Loucy (cell line): ENCODE results near the gene DIP2B.

ENCODE experiments used
- H2AFZ ChIP-seq: fragments of 200-600 bp; sonication (generic); 2 replicates; pipeline ENCODE4 v1.6.0; 2016; ENCODE audit warnings: antibody characterized with exemption, mild to moderate bottlenecking, low read length, moderate library complexity
- H3F3A ChIP-seq: fragments of 200-600 bp; 2 replicates; pipeline ENCODE4 v1.6.0; 2016; ENCODE audit warnings: antibody characterized with exemption, low read depth, mild to moderate bottlenecking
- H3K27me3 ChIP-seq: fragments of 200-600 bp; sonication (generic); 2 replicates; pipeline ENCODE4 v1.6.1; 2014; ENCODE audit warnings: low read length, mild to moderate bottlenecking; ENCODE audit not compliant: insufficient read depth, poor library complexity, severe bottlenecking
- H3K36me3 ChIP-seq: fragments of 200-600 bp; sonication (generic); 2 replicates; pipeline ENCODE4 v1.6.1; 2016; ENCODE audit warnings: low read length; ENCODE audit not compliant: insufficient read depth
- H3K4me1 ChIP-seq: fragments of 200-600 bp; sonication (generic); 2 replicates; pipeline ENCODE4 v1.5.1; 2014; ENCODE audit warnings: low read length, mild to moderate bottlenecking; ENCODE audit not compliant: insufficient read depth, poor library complexity, severe bottlenecking
- H3K4me2 ChIP-seq: fragments of 200-600 bp; sonication (generic); 2 replicates; pipeline ENCODE4 v1.6.0; 2014; ENCODE audit warnings: antibody characterized with exemption, low read length, low read depth, mild to moderate bottlenecking; ENCODE audit not compliant: poor library complexity, severe bottlenecking
- H3K4me3 ChIP-seq: fragments of 200-600 bp; sonication (generic); 2 replicates; pipeline ENCODE4 v1.5.1; 2014; ENCODE audit warnings: low read length, mild to moderate bottlenecking, mixed read lengths; ENCODE audit not compliant: poor library complexity, severe bottlenecking
- H3K79me2 ChIP-seq: fragments of 200-600 bp; sonication (generic); 2 replicates; pipeline ENCODE4 v1.6.1; 2014; ENCODE audit warnings: low read length; ENCODE audit not compliant: insufficient read depth
- H3K9ac ChIP-seq: fragments of 200-600 bp; sonication (generic); 2 replicates; pipeline ENCODE4 v1.6.0; 2014; ENCODE audit warnings: mild to moderate bottlenecking, low read depth, low read length, moderate library complexity; ENCODE audit not compliant: poor library complexity, severe bottlenecking
- H3K9me2 ChIP-seq: fragments of 200-600 bp; sonication (generic); replicated peaks from 2 replicates; pipeline ENCODE4 v1.6.1; 2016; ENCODE audit warnings: low read depth, low read length, mixed read lengths
- H3K9me3 ChIP-seq: fragments of 200-600 bp; sonication (generic); 2 replicates; pipeline ENCODE4 v1.6.1; 2014; ENCODE audit warnings: mild to moderate bottlenecking, antibody characterized with exemption, low read length, low read depth; ENCODE audit not compliant: insufficient read depth
- H4K20me1 ChIP-seq: fragments of 200-600 bp; sonication (generic); 2 replicates; pipeline ENCODE4 v1.6.0; 2014; ENCODE audit warnings: antibody characterized with exemption, low read length, mild to moderate bottlenecking; ENCODE audit not compliant: insufficient read depth, poor library complexity, severe bottlenecking
- EZH2phosphoT487 ChIP-seq: fragments of 200-600 bp; IDR thresholded peaks from 2 replicates; pipeline ENCODE4 v1.6.1; 2018; ENCODE audit warnings: antibody characterized with exemption, mild to moderate bottlenecking, moderate library complexity, borderline replicate concordance
- TF ChIP-seq, protein P1 (sequence below): fragments of 200-600 bp; sonication (generic); conservative IDR thresholded peaks from 2 replicates; pipeline ENCODE4 v1.5.1; 2014; ENCODE audit warnings: mild to moderate bottlenecking, antibody characterized with exemption, low read length

Gene DIP2B

DNA sequence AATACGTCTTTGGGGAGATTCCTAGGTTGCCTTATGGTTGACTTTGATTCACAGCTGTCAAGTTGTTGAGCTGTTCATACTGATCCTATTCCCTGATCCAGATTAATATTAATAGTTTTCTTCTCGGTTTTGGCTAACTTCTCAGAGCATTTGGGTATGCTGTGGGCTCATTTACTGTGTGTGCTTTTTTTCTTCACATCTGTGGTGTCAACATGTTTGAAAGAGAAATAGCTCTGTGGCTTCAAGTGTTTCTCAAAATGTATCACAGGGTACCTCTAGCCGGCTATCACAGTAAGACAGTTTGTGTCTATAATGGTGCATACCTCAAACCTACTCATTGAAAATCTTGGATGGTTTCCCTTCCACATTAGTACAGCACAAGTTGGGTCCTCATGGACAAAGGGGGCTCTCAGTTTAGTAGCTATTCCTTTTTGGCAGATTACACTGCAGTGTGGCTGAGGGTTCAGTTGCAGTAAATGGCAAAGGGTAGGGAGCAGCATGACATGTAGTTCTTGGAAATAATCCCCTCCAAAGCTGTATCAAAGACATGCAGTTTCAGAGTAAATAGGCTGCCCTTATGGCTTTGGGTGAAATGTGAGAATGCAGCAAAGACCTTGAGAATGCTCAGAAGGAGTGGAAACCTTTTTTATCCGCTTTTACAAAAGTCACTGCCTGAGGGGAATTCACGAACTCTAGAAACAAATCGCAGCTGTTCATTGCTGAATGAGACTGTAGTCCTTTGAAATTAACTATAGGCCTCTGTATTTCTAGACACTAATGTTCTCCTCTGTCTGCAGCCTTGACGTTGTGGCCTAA, 156.7 kb downstream of the DIP2B start:
- H3K9me2 ChIP-seq = no peaks in the 10 kb centered on the region
- H3K27me3 ChIP-seq = no peaks in the 10 kb centered on the region
- no peaks in the 10 kb centered on the region; the same call in 1 of the 2 replicates for H3K79me2 ChIP-seq
- H3K4me2 ChIP-seq = no peak overlapping the region
- no peaks in the 10 kb centered on the region for H3F3A ChIP-seq
- TF ChIP-seq, protein P1, sequence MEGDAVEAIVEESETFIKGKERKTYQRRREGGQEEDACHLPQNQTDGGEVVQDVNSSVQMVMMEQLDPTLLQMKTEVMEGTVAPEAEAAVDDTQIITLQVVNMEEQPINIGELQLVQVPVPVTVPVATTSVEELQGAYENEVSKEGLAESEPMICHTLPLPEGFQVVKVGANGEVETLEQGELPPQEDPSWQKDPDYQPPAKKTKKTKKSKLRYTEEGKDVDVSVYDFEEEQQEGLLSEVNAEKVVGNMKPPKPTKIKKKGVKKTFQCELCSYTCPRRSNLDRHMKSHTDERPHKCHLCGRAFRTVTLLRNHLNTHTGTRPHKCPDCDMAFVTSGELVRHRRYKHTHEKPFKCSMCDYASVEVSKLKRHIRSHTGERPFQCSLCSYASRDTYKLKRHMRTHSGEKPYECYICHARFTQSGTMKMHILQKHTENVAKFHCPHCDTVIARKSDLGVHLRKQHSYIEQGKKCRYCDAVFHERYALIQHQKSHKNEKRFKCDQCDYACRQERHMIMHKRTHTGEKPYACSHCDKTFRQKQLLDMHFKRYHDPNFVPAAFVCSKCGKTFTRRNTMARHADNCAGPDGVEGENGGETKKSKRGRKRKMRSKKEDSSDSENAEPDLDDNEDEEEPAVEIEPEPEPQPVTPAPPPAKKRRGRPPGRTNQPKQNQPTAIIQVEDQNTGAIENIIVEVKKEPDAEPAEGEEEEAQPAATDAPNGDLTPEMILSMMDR = no peak
- TF ChIP-seq EZH2phosphoT487 = no peak
- H2AFZ ChIP-seq = no peak overlapping the region
- no peaks in the 10 kb centered on the region for H3K9me3 ChIP-seq
- H3K36me3 ChIP-seq = peaks cover 25% of the 10 kb centered on the region; the same call in 1 of the 2 replicates
- H3K4me3 ChIP-seq = no peak overlapping the region
- no peaks in the 10 kb centered on the region for H4K20me1 ChIP-seq
- H3K9ac ChIP-seq = no peak overlapping the region
- H3K4me1 ChIP-seq = peaks cover 3% of the 10 kb centered on the region

DNA sequence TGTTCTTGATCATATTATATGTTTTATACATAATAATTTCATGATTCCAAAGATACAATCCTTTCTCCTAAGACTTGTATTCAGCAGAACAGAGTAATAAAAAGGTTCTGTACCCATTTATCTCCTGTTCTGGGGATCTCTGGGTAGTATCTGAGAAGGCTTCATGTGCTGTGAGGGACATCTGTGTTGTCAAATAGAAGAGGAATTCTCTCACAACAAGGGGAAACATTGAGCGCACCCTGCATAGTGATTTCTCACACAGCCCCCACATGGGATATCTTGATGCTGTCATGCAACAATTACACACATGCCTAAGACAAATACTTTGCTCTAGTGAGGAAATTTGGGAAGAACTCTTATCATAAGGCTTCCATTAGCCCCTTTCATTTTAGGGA, 157.3 kb downstream of the DIP2B start:
- Histone ChIP-seq H3K4me2 (no peak overlapping the region), H3K9me3 (no peaks in the 10 kb centered on the region), H3K4me1 (peaks cover 3% of the 10 kb centered on the region), H4K20me1 (no peaks in the 10 kb centered on the region), H3F3A (no peaks in the 10 kb centered on the region), H2AFZ (no peak overlapping the region), H3K9me2 (no peaks in the 10 kb centered on the region), H3K36me3 (peaks cover 25% of the 10 kb centered on the region; the same call in 1 of the 2 replicates), H3K79me2 (no peaks in the 10 kb centered on the region; the same call in 1 of the 2 replicates), H3K27me3 (no peaks in the 10 kb centered on the region), H3K9ac (no peak overlapping the region), H3K4me3 (no peak overlapping the region)
- no peak for TF ChIP-seq EZH2phosphoT487
- TF ChIP-seq, protein P1 = no peak

DNA sequence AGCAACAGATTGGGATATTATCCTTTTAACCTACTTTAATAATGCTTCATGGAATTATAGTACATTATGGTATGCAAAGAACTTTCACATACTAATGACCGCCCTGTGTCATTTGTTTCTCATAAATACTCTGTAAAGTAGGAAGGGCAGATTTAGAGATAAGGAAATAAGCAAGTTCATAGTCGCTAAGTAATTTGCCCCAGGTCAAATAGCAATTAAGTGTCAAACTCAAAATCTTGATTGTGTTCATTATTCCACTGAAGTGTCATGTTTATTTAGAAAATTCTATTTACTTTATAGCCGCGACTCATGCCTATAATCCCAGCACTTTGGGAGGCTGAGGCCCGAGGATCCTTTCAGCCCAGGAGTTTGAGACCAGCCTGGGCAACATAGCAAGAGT, 160.4 kb downstream of the DIP2B start:
- Histone ChIP-seq H3K79me2 (no peaks in the 10 kb centered on the region), H3K4me2 (no peak overlapping the region), H3K4me1 (peaks cover 3% of the 10 kb centered on the region), H4K20me1 (no peaks in the 10 kb centered on the region), H3F3A (no peaks in the 10 kb centered on the region), H3K27me3 (no peaks in the 10 kb centered on the region), H3K36me3 (peaks cover 22% of the 10 kb centered on the region; the same call in 1 of the 2 replicates), H3K9me3 (no peaks in the 10 kb centered on the region), H3K9ac (no peak overlapping the region), H2AFZ (no peak overlapping the region), H3K9me2 (no peaks in the 10 kb centered on the region), H3K4me3 (no peak overlapping the region)
- TF ChIP-seq, protein P1 = no peak
- TF ChIP-seq EZH2phosphoT487 = no peak
